ENCODE measurements around the gene KRI1.

Gene KRI1

DNA sequence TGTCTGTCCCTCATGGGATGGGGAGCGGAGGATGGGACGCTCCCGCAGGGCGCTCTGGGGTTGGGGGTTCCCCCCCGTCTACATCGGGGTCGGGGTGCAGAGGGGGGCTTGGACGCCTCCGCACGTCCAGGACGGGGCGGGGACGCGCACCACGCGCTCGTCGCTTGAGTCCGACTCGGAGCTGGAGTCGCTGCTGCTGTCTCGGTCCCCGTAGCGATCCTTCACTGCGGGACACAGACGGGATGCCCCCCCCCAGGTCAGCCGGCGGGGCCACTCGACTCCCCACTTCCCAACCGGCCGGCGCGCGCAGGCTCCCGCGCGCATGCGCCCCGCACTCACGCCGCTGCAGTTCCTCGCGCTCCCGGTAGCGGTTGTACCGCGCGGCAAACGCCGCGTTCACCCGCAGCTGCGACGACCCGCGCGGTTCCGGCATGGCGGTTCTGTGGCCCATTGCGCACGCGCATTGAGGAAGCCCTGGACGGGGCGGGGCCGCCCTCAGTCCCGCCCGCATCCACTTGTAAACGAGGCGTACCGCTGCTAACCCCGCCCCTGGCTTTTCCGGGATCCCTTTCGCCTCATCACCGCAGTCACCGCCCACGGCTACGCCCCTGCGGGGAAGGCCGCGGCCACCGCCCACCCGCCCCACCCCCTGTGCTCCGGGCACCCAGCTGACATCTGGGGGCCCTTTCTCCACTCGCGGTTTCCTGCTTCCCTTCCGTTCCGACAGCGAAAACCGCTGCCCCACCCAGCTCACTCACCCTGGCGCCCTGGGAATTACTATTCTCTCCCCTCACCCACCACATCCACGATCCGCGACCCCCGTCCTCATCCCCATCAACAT is at the start of gene KRI1:
Gene KRI1, minus strand, starts transcription at position 444 of the 841 bp plus-strand sequence. Its CDS starts 11 bp downstream, at position 433.
- Histone ChIP-seq H3K4me3 (ENCODE audit: insufficient read length, low read depth) (peak within 1 kb of the TSS; percentile 87), H3K9ac (ENCODE audit: insufficient read length, low read depth) (peak within 1 kb of the TSS; percentile 99), H3K36me3 (ENCODE audit: insufficient read depth, insufficient read length, low read length) (peaks cover 28% of the 10 kb centered on the region), H3K27me3 (ENCODE audit: insufficient read depth, insufficient read length) (peaks cover 7% of the 10 kb centered on the region), H3K9me3 (ENCODE audit: insufficient read depth, low read length) (no peaks in the 10 kb centered on the region), H3K4me1 (ENCODE audit: insufficient read depth, insufficient read length) (peaks cover 14% of the 10 kb centered on the region)
- peak; percentile 40 for TF ChIP-seq YY1 (IDR thresholded peaks at IDR 0.05; ENCODE audit: insufficient read depth, insufficient read length)
- TF ChIP-seq ZNF274 (IDR thresholded peaks at IDR 0.05; ENCODE audit: low read depth, low read length) = no peak
- DNase-seq (ENCODE audit: low read depth, low spot score) = peak; percentile 95

DNA sequence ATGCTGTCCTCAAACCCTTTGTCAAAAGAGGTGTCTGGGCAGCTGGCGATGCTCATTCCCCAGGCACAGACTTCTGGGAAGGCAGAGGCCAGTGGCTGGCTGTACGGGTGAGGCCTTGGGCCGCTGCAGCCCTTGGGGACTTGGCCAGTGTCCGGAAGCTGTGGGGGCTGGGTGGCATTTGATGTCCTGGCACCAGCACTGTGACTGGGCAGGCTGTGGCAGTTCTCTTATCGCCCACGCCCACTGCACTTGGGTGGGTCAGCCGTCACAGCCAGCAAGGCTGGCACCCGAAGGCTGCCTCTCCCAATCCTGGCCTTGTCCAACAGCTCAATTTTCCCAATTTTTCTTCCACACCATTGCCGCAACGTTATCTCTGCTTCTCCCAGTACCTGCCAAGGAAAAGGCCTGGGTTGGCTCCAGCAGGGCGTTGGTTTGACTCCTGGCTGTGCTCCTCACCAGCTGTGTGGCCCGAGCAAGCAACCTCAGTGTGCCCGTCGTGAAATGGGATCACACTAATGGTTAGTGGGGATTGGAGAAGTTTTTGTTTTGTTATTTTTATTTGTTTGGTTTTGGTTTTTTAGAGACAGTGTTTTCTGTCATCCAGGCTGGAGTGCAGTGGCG is 46.8 kb upstream of the KRI1 start:
- TF ChIP-seq YY1 (IDR thresholded peaks at IDR 0.05; ENCODE audit: insufficient read depth, insufficient read length) (no peak), ZNF274 (IDR thresholded peaks at IDR 0.05; ENCODE audit: low read depth, low read length) (no peak), SUZ12 (IDR thresholded peaks at IDR 0.05; ENCODE audit: extremely low read depth, insufficient read depth, insufficient read length) (no peak)
- Histone ChIP-seq H3K9ac (ENCODE audit: insufficient read length, low read depth) (no peak overlapping the region), H3K4me3 (ENCODE audit: insufficient read length, low read depth) (no peak overlapping the region), H3K9me3 (ENCODE audit: insufficient read depth, low read length) (no peaks in the 10 kb centered on the region), H3K36me3 (ENCODE audit: insufficient read depth, insufficient read length, low read length) (peaks cover 8% of the 10 kb centered on the region), H3K27me3 (ENCODE audit: insufficient read depth, insufficient read length) (no peaks in the 10 kb centered on the region), H3K4me1 (ENCODE audit: insufficient read depth, insufficient read length) (no peaks in the 10 kb centered on the region)
- DNase-seq (ENCODE audit: low read depth, low spot score) = no peak

DNA sequence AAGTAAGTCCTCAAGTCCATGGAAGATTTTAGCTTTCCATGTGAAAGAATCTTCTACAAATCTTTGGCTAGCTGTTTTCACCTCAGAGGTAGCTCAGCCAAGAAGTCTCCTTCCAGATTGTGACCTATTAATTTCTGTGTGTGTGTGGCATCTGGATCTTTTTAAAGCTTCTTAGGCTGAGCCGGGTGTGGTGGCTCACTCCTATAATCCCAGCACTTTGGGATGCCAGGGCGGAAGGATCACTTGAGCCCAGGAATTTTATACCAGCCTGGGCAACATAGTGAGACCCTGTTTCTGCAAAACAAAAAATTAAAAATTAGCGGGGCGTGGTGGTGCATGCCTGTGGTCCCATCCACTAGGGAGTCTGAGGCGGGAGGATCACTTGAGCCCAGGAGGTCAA is 46.1 kb upstream of the KRI1 start:
- H3K9ac ChIP-seq (ENCODE audit: insufficient read length, low read depth) = no peak overlapping the region
- H3K9me3 ChIP-seq (ENCODE audit: insufficient read depth, low read length) = no peaks in the 10 kb centered on the region
- no peaks in the 10 kb centered on the region for H3K27me3 ChIP-seq (ENCODE audit: insufficient read depth, insufficient read length)
- TF ChIP-seq SUZ12 (IDR thresholded peaks at IDR 0.05; ENCODE audit: extremely low read depth, insufficient read depth, insufficient read length) = no peak
- no peak for TF ChIP-seq YY1 (IDR thresholded peaks at IDR 0.05; ENCODE audit: insufficient read depth, insufficient read length)
- TF ChIP-seq ZNF274 (IDR thresholded peaks at IDR 0.05; ENCODE audit: low read depth, low read length) = no peak
- no peak for DNase-seq (ENCODE audit: low read depth, low spot score)
- peaks cover 3% of the 10 kb centered on the region for H3K36me3 ChIP-seq (ENCODE audit: insufficient read depth, insufficient read length, low read length)
- H3K4me1 ChIP-seq (ENCODE audit: insufficient read depth, insufficient read length) = no peaks in the 10 kb centered on the region
- no peak overlapping the region for H3K4me3 ChIP-seq (ENCODE audit: insufficient read length, low read depth)

DNA sequence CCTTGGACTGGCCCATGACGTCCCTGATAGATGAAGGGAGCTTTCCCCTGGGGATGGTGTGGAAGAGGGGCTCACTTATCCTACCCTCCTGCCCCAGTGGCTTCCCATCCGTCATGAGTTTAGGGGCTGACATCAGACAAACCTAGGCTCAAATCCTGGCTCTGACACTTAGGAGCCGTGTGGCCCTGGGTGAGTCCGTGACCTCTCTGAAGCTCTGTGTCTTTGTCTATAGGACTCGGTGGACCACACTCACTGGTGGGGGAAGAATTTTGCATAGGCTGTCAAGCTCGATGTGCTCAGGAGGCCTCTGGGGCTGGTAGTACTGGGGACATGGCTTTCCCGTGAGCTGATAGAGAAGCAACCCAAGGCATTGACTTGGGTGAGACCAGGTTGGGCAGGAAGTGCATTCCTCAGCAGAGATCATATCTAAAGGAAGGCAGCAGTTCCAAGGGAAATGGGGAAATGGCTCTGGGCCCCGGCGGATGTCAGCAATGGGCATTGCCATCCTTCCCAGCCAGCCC is 38.7 kb upstream of the KRI1 start:
- Histone ChIP-seq H3K27me3 (ENCODE audit: insufficient read depth, insufficient read length) (no peaks in the 10 kb centered on the region), H3K9me3 (ENCODE audit: insufficient read depth, low read length) (peaks cover 7% of the 10 kb centered on the region; the same call in 1 of the 2 replicates), H3K4me1 (ENCODE audit: insufficient read depth, insufficient read length) (peaks cover 9% of the 10 kb centered on the region), H3K9ac (ENCODE audit: insufficient read length, low read depth) (peak overlapping the region; percentile 42), H3K36me3 (ENCODE audit: insufficient read depth, insufficient read length, low read length) (peaks cover 6% of the 10 kb centered on the region), H3K4me3 (ENCODE audit: insufficient read length, low read depth) (no peak overlapping the region)
- no peak for DNase-seq (ENCODE audit: low read depth, low spot score)
- no peak for TF ChIP-seq SUZ12 (IDR thresholded peaks at IDR 0.05; ENCODE audit: extremely low read depth, insufficient read depth, insufficient read length)
- no peak for TF ChIP-seq ZNF274 (IDR thresholded peaks at IDR 0.05; ENCODE audit: low read depth, low read length)
- no peak for TF ChIP-seq YY1 (IDR thresholded peaks at IDR 0.05; ENCODE audit: insufficient read depth, insufficient read length)

DNA sequence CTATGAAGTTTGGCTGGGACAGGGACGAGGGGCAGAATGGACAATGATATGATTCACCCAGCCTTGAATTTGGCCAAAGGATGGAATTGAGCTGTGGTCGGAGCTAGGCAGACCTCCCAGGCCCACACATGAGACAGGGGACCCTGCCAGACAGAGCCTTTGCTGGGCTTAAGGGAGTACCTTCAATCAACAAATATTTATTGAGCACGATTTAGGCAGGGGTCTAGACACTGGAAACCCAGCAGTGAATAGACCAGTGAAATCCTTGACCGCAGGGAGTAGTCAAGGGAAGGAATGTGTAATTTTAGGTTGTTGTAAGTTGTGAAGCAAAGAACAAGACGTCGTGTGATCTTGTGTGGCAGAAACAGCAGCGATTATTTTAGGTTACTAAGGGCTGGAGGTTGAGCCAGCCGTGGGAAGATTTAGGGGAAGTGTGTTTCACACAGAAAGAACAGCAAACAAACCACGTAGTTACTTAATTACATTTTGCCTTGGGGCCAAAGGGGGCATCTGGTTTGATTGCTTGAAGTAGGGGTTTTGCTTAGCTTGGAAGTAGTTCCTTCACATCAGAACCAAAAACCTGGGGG is 38.2 kb upstream of the KRI1 start:
- Histone ChIP-seq H3K4me1 (ENCODE audit: insufficient read depth, insufficient read length) (peaks cover 9% of the 10 kb centered on the region), H3K9me3 (ENCODE audit: insufficient read depth, low read length) (peaks cover 7% of the 10 kb centered on the region; the same call in 1 of the 2 replicates), H3K9ac (ENCODE audit: insufficient read length, low read depth) (peak overlapping the region; percentile 42), H3K27me3 (ENCODE audit: insufficient read depth, insufficient read length) (no peaks in the 10 kb centered on the region), H3K4me3 (ENCODE audit: insufficient read length, low read depth) (peak overlapping the region; percentile 94), H3K36me3 (ENCODE audit: insufficient read depth, insufficient read length, low read length) (peaks cover 6% of the 10 kb centered on the region)
- DNase-seq (ENCODE audit: low read depth, low spot score) = no peak
- TF ChIP-seq SUZ12 (IDR thresholded peaks at IDR 0.05; ENCODE audit: extremely low read depth, insufficient read depth, insufficient read length) (no peak), ZNF274 (IDR thresholded peaks at IDR 0.05; ENCODE audit: low read depth, low read length) (no peak), YY1 (IDR thresholded peaks at IDR 0.05; ENCODE audit: insufficient read depth, insufficient read length) (no peak)

DNA sequence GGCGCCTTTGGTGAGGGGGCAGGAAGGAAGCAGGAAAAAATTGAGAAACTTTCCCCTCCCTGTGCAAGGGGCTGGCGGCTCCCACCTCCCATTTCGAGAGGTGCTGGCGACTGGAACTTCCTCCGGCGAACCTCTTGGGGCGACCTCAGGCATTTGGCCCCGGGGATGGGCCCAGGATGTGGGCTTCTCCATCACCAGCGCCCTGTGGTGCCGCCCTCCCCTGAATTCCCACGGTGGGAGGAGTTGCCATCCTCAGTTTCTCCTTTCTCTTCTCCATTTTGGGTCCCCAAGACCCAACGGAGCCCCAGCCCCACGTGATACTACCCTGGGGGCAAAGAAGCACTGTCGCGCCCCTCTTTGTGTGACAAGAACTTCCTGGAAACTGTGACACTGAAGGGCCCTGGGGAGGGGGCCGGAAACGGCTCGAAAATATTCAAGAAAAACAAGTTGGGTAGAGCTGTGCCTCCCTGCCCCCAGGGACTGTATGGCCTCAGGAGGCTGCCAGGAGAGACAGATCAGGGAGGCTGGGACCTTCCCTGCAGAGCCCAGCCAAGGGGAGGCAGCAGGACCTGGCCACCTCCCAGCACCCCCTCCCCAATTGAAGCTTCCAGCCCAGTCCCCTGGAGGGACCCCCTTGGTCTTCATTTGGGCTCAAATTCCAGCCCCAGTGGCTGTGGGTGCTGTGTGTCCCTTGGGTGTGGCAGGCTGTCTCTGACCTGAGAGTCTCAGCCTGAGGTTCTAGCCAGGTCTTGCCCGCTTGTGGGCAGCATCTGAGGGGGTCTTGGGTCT is 37.5 kb upstream of the KRI1 start:
- Histone ChIP-seq H3K9ac (ENCODE audit: insufficient read length, low read depth) (peak overlapping the region; percentile 93), H3K36me3 (ENCODE audit: insufficient read depth, insufficient read length, low read length) (peaks cover 6% of the 10 kb centered on the region), H3K9me3 (ENCODE audit: insufficient read depth, low read length) (peaks cover 7% of the 10 kb centered on the region; the same call in 1 of the 2 replicates), H3K4me3 (ENCODE audit: insufficient read length, low read depth) (peak overlapping the region; percentile 94), H3K27me3 (ENCODE audit: insufficient read depth, insufficient read length) (no peaks in the 10 kb centered on the region), H3K4me1 (ENCODE audit: insufficient read depth, insufficient read length) (peaks cover 9% of the 10 kb centered on the region)
- TF ChIP-seq ZNF274 (IDR thresholded peaks at IDR 0.05; ENCODE audit: low read depth, low read length) = no peak
- TF ChIP-seq SUZ12 (IDR thresholded peaks at IDR 0.05; ENCODE audit: extremely low read depth, insufficient read depth, insufficient read length) = no peak
- TF ChIP-seq YY1 (IDR thresholded peaks at IDR 0.05; ENCODE audit: insufficient read depth, insufficient read length) = no peak
- DNase-seq (ENCODE audit: low read depth, low spot score) = no peak
